IPS-11a (cell line): ENCODE data around the gene TEKT2.
A peak's percentile ranks its signal among the peaks of the same experiment; 100 is the strongest.

ENCODE experiments used
- H3K4me3 ChIP-seq: one replicate; pipeline ENCODE4 v1.5.1; 2013; ENCODE audit warnings: low read depth, low read length, control low read depth

The TEKT2 gene

GRCh38 chr1:36087233-36088123 lies 3.6 kb downstream of the TEKT2 start:
- no peak overlapping the region for H3K4me3 ChIP-seq

- peak overlapping the region; percentile 96 for H3K4me3 ChIP-seq
Observed at GRCh38 chr1:36088265-36088576, 4.3 kb downstream of the TEKT2 start.

- H3K4me3 ChIP-seq = peak within 1 kb of the TSS; percentile 96
Observed at GRCh38 chr1:36088577-36089392, 4.9 kb downstream of the TEKT2 start, which contains the start of gene ADPRS. ADPRS (plus strand) TSS chr1:36088892; CDS start chr1:36088905, 13 bp downstream.

GRCh38 chr1:36089393-36090121 lies 5.7 kb downstream of the TEKT2 start:
- H3K4me3 ChIP-seq = peak overlapping the region; percentile 96

GRCh38 chr1:36091141-36091540 lies 7.2 kb downstream of the TEKT2 start:
- H3K4me3 ChIP-seq = no peak overlapping the region

GRCh38 chr1:36091698-36092097 lies 7.8 kb downstream of the TEKT2 start:
- no peak overlapping the region for H3K4me3 ChIP-seq

- H3K4me3 ChIP-seq = no peak overlapping the region
Observed at GRCh38 chr1:36092166-36092797, 8.4 kb downstream of the TEKT2 start.

GRCh38 chr1:36092798-36093185 lies 8.9 kb downstream of the TEKT2 start:
- H3K4me3 ChIP-seq = no peak overlapping the region

- no peak overlapping the region for H3K4me3 ChIP-seq
Observed at GRCh38 chr1:36093226-36093625, 9.3 kb downstream of the TEKT2 start.

- no peak overlapping the region for H3K4me3 ChIP-seq
Observed at GRCh38 chr1:36093929-36094328, 10.0 kb downstream of the TEKT2 start.

- no peak overlapping the region for H3K4me3 ChIP-seq
Observed at GRCh38 chr1:36094621-36095061, 10.7 kb downstream of the TEKT2 start.

GRCh38 chr1:36095760-36096405 lies 12.0 kb downstream of the TEKT2 start:
- H3K4me3 ChIP-seq = no peak overlapping the region

GRCh38 chr1:36096500-36097432 lies 12.9 kb downstream of the TEKT2 start:
- H3K4me3 ChIP-seq = no peak overlapping the region

GRCh38 chr1:36097693-36098585 lies 14.0 kb downstream of the TEKT2 start:
- no peak overlapping the region for H3K4me3 ChIP-seq

- H3K4me3 ChIP-seq = no peak overlapping the region
Observed at GRCh38 chr1:36098650-36099365, 14.9 kb downstream of the TEKT2 start.

GRCh38 chr1:36099681-36100341 lies 15.9 kb downstream of the TEKT2 start:
- H3K4me3 ChIP-seq = no peak overlapping the region

- no peak overlapping the region for H3K4me3 ChIP-seq
Observed at GRCh38 chr1:36100376-36100775, 16.5 kb downstream of the TEKT2 start.
